HepG2 (cell line): ENCODE measurements around the gene DDC. TPM values are rescaled to one million over a fixed set of nuclear protein-coding genes. Genes with fewer than 3 reads are reported as not detected.

Experiments used
- ATF7 ChIP-seq, 2 experiments: fragments of 450-650 bp in 1 of 2; sonication (generic) in 1 of 2; formaldehyde crosslinking in 1 of 2; IDR thresholded peaks; 2 replicates each; pipeline versions ENCODE4 v1.4.0 to v1.6.1; 2016 to 2020; ENCODE audit warnings: antibody characterized with exemption in 1 of 2, mild to moderate bottlenecking in 1 of 2, missing genetic modification reagents in 1 of 2
- KIAA2018 ChIP-seq: sonication (generic); formaldehyde crosslinking; IDR thresholded peaks from 2 replicates; pipeline ENCODE4 v1.5.0; 2020; ENCODE audit warnings: mild to moderate bottlenecking, missing genetic modification reagents, borderline replicate concordance
- MAX ChIP-seq: IDR thresholded peaks from 2 replicates; pipeline ENCODE4 v1.6.1; 2012; ENCODE audit warnings: inconsistent platforms
- RARA ChIP-seq: IDR thresholded peaks from 2 replicates; pipeline ENCODE4 v1.6.1; 2016; ENCODE audit warnings: missing genetic modification reagents, missing compliant biosample characterization
- SRF ChIP-seq: IDR thresholded peaks from 2 replicates; pipeline ENCODE4 v1.6.1; 2011; ENCODE audit warnings: mild to moderate bottlenecking, low read depth, low read length, moderate library complexity
- TRIM24 ChIP-seq: sonication (generic); formaldehyde crosslinking; IDR thresholded peaks from 2 replicates; pipeline ENCODE4 v1.8.0; 2022; ENCODE audit warnings: mild to moderate bottlenecking, missing genetic modification reagents
- ZNF180 ChIP-seq: sonication (generic); formaldehyde crosslinking; IDR thresholded peaks from 2 replicates; pipeline ENCODE4 v1.4.0; 2020; ENCODE audit warnings: low read depth, missing genetic modification reagents, borderline replicate concordance
- ZNF687 ChIP-seq: sonication (generic); formaldehyde crosslinking; IDR thresholded peaks from 2 replicates; pipeline ENCODE4 v1.5.1; 2020; ENCODE audit warnings: mild to moderate bottlenecking, missing genetic modification reagents, moderate library complexity
- ZNF800 ChIP-seq: sonication (generic); formaldehyde crosslinking; IDR thresholded peaks from 2 replicates; pipeline ENCODE4 v1.4.0; 2020; ENCODE audit warnings: missing genetic modification reagents
- polyA plus RNA-seq, 8 experiments: library from polyadenylated mRNA; depleted of rRNA in 3 of 8; stranded (reverse) in 7 of 8; unstranded in 1 of 8; fragments of >200 nt; fragmentation: Illumina TruSeq in 4 of 8; extraction: Trizol in 4 of 8; gene quantifications; 2 replicates each; pipeline versions ENCODE4 v1.2.1 to v1.2.3, GENCODE V29; 2011 to 2016; ENCODE audit warnings: low read depth in 4 of 8, missing spikeins in 1 of 8, mixed read lengths in 1 of 8; ENCODE audit not compliant: insufficient read depth in 1 of 8
- total RNA-seq, 5 experiments: library from RNA; depleted of rRNA; stranded (reverse); fragments of >200 nt; fragmentation: Illumina TruSeq; extraction: Trizol; gene quantifications; 2 replicates each; pipeline ENCODE4 v1.2.3, GENCODE V29; 2016; ENCODE audit warnings: low read depth in 1 of 5

Gene DDC
- total and polyA plus RNA-seq, 2 of the 13 experiments (the other 11 are each of a cell fraction or from before 2014, with no cell fraction given): 11.7 to 93.3 TPM

GRCh38 chr7:50564171-50564570, 1.0 kb downstream of the DDC start (continued):
- no peak for TF ChIP-seq KIAA2018 (CRISPR knock-in tag)
- TF ChIP-seq ZNF800 (CRISPR knock-in tag): no peak
- TF ChIP-seq ZNF180 (CRISPR knock-in tag): no peak
- no peak for TF ChIP-seq RARA (CRISPR knock-in tag)
- no peak for TF ChIP-seq TRIM24 (CRISPR knock-in tag)
- no peak for TF ChIP-seq SRF
- TF ChIP-seq ZNF687 (CRISPR knock-in tag): peak; percentile 25; the same call in 1 of the 2 replicates
- no peak for TF ChIP-seq ATF7 (IDR thresholded peaks at IDR 0.05)
- TF ChIP-seq ATF7 (CRISPR knock-in tag; IDR thresholded peaks at IDR 0.05): no peak
- TF ChIP-seq MAX: 0 out of 2 replicates have a peak, but pooled peaks have one; percentile 1
